GM21390 (cell line): Measurements from ENCODE around the gene FOXJ2.
"Not testable (repeated sequence)": the region's sequence is repeated elsewhere in the genome, so short reads cannot be mapped to it uniquely, and the experiment has no call there.

Source experiments
- ATAC-seq: cut with Tn5 transposase; IDR thresholded peaks from one replicate; pipeline ENCODE4 v1.9.1; 2021; ENCODE audit not compliant: unreplicated experiment

The FOXJ2 gene

DNA sequence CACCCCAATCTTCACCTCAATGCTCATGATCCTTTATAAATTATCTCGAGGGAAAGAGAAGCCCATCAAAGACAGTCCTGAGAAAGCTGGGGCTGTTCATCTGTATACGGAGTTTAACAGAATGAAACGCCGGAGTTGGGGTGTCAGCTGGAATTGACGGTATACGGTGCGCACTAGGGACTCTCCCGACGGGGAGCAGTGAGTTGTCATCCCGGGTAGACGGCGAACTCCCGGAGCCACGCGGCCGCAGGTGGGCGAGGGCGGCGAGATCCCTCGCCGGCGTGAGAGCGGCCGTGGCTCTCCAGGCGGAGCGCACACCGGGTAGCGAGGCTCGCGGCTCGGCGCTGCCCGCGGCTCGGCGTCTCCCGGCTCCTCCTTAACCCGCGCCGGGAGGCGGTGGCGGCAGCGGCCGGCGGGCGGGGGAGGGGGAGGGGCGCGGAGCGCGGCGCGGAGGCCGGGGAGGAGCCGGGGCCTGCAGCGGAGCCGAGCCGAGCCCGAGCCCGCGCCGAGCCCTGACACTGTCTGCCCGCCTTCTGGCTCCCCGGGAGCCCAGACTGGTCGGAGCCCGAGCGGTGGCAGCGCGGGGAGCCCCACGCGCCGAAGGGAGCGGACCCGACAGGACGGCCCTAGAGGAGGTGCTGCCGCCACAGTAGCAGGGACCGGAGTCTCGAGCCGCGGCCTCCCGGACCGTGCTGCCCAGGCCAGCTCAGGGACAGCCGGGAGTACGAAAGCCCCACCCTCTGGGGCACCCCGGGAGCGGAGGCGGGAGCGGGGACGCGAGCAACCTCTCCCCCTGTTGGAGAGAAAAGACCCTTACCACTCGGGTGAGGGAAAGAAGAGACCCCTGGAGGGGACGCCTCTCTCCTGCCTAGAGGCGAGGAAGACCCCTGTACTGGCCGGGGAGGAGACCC is at the start of gene FOXJ2:
FOXJ2 (plus strand) TSS at position 475 of the 911 bp plus-strand sequence. CDS start 7,117 bp downstream, outside the sequence.
- ATAC-seq: peak; percentile 69

DNA sequence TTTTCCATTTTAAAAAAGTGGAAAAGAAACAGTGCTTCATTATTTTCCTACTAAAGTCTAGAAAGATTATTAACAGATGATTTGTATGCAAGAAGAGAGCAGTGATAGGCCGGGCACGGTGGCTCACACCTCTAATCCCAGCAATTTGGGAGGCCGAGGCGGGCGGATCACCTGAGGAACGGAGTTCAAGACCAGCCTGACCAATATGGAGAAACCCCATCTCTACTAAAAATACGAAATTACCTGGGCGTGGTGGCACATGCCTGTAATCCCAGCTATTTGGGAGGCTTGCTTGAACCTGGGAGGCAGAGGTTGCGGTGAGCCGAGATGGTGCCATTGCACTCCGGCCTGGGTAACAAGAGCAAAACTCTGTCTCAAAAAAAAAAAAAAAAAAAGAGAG is 49.5 kb upstream of the FOXJ2 start:
- not testable (repeated sequence) for ATAC-seq

DNA sequence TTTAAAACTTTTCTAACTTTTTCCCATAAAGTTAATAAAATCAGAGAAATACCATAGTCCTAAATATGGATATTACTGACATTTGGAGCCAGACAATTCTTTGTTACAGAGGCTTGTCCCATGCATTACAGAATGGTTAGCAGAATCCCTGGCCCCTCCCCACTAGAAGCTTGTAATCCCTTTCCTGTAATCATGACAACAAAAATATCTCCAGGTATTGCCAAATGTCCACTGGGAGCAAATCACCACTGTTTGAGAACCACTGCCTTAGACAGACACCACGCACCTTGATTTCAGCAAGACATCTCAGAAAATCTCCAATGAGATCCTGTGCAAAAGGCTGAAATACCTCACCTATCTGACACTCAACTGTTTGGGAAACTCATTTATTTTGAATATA is 49.1 kb upstream of the FOXJ2 start:
- not testable (repeated sequence) for ATAC-seq

DNA sequence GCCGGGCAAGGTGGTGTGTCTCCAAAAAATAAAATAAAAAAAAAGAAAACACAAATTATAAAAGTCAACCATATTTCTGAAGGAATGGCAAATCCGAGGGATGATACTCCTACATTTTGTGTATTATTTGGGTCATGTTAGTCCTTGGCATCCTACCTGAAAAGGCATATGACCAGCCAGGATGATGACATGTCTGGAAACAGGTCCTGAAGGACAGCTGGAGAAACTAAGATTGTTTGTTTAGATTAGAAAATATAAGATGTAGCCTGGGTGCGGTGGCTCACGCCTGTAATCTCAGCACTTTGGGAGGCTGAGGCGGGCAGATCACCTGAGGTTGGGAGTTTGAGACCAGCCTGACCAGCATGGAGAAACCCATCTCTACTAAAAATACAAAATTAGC is 47.6 kb upstream of the FOXJ2 start:
- ATAC-seq: no peak

DNA sequence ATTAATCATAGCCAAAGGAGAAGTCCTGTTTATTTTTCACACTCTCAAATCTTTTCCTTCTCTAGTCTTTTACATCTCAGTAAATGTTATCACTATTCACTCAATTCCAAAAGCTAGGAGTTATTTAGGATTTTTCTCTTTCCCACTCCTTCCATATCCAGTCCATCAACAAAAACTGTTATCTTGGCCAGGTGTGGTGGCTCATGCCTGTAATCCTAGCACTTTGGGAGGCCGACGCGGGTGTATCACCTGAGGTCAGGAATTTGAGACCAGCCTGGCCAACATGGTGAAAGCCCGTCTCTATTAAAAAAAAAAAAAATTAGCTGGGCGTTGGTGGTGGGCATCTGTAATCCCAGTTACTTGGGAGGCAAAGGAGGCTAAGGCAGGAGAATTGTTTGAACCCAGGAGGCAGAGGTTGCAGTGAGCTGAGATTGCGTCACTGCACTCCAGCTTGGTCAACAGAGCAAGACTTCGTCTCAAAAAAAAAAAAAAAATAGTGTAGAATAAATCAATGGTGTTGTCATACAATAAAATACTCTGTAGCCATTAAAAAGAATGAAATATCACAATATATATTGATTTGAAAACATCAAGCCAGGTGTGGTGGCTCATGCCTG is 46.6 kb upstream of the FOXJ2 start:
- ATAC-seq: no peak

DNA sequence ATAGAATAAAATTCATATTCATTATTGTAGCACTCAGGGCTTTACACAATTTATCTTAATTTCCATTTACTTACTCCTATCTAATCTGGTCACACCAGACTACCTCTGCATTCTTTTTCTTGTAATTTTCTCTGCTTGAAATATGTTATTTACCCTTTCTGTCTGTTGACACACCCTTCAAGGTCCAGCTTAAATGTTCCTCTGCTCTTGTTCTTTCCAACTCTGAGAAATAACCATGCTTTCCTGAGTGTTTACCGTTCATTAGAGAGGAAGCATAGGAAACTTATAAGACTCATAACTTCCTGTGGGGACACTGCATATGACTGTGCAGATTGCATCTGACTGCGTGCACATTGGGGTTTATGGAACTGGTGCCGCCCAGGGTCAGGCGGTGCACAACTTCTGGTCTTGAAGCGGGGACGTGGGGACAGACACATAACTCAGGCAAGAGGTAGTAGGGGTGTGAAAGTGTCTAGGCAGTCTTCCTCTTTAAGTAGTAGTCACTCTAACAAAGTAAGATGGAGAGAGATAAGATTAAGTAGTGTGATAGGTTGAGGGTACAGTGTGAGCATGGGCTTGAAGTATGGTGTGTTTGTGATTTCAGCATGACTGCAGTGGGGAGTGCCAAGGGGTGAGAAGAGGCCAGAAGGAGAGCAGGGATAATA is 42.6 kb upstream of the FOXJ2 start:
- peak; percentile 65 for ATAC-seq

DNA sequence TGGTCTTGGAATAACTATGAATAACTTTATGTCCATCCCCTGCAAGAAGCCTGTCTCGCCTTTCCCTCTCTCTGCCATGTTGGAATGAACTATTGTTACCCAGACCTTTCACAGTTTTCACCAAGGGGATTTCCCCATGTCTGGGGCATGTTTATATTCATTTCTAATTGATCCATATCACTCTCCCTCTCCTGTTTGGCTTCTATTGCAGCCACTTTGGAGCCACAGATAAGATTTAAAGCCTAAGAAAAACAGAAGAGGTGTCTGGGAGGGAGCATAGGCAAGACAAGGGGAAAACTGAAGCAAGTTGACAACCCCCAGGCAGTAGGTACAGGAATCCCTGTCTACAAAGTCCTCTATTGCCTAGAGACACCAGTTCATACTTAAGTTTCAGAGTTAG is 41.0 kb upstream of the FOXJ2 start:
- ATAC-seq: no peak

DNA sequence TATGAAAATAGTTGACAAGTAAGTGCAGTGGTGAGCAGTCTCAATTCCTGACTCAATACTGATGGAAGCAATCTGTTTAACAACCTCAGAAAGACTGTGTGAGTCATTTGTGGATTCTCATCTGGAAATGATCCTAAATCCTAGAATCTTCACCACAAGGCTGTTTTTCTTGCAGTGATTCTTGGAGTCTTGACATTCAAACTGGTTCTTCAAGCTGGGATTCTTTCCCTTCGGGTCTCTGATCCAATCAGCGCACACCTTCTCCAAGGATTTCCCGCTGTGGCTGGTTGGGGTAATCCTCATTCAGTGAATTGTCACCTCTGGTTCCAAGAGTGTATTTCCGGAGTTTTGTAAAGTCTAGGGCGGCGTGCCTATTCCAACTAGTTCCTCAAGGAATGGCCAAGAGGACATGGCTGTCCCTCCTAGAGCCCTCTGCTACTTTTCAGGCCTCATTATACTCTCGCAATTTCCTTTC is 37.7 kb upstream of the FOXJ2 start:
- no peak for ATAC-seq

DNA sequence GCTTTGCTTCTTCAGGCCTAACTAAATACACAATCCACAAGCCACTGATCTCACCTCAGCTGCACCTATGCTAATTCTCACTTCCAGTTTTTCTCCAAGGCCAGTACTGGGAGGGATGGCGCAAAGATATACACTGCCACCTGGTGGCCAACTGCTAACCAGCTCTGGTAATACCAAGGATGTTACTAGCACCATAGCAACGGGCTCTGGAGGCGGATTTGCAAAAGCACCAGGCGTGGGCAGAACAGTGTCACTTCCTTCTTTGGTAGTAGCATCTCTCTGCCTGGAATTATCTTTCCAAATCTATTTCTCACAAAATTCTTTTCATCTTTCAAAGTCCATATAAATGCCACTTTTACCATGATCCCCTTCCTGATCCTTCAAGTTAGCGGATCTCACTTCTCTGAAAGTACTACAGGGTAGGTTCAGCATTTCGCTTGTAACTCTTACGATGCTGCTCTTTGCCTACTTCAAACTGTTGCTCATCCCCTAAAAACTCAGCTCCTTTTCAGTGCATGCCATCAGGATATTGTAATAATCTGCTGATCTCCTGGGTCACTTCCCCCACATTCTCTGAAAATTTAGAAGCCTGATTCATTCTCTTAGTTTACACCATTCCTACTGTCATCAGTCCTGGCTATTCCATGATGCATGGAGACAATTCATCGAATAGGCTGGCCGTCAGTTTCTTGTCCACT is 37.1 kb upstream of the FOXJ2 start:
- peak; percentile 98 for ATAC-seq

DNA sequence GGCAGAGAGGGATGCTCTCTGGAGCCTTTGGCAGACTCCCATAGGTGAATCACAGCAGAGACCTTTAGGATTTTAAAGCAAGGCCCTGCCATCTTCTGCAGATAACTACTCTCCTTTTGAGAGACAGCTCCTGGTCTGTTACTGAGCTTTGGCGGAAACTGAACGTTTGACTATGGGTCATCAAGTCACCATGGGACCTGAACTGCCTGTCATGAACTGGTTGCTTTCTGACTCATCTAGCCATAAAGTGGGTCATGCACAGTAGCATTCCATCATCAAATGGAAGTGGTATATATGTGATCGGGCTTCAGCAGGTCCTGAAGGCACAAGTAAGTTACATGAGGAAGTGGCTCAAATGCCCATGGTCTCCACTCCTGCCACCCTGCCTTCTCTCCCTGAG is 31.7 kb upstream of the FOXJ2 start:
- ATAC-seq: not testable (repeated sequence)

DNA sequence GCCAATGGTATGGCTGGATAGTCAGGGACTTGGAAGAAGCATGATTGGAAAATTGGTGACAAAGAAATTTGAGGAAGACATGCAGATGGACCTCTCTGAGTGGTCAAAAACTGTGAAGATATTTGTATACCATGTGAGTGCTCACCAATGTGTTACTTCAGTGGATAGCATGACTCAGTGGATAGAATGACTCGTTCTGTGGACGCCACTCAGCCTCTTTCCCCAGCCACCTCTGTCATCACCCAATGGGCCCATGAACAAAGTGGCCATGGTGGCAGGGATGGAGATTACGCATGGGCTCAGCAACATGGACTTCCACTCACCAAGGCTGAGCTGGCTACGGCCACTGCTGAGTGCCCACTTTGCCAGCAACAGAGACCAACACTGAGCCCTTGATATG is 31.0 kb upstream of the FOXJ2 start:
- not testable (repeated sequence) for ATAC-seq

DNA sequence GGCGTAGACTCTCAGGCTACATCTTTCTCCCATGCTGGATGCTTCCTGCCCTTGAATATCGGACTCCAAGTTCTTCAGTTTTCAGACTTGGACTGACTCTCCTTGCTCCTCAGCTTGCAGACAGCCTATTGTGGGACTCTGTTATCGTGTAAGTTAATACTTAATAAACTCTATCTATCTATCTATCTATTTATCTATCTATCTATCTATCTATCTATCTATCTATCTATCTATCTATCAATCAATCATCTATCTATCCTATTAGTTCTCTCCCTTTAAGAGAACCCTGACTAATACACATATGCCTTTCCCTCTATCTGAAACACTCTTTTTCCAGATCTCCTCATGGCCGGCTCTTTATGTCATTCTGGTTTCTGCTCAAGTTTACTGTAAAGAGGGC is 27.6 kb upstream of the FOXJ2 start:
- ATAC-seq: not testable (repeated sequence)

DNA sequence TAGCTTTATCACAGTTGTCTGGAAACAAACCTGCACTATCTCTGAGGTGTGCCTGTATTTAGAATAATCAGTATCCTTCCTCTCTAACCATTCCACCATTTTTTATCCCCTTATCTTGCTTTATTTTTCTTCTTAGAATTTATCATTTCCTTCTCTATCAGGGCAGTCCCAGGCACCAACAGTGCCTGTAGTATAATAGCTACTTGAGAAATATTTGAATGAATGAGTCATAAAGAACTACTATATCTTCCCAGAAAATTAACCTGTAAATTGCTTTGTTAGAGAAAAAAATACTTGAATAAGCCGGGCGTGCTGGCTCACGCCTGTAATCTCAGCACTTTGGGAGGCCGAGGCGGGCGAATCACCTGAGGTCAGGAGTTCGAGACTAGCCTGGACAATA is 21.2 kb upstream of the FOXJ2 start:
- ATAC-seq: no peak

DNA sequence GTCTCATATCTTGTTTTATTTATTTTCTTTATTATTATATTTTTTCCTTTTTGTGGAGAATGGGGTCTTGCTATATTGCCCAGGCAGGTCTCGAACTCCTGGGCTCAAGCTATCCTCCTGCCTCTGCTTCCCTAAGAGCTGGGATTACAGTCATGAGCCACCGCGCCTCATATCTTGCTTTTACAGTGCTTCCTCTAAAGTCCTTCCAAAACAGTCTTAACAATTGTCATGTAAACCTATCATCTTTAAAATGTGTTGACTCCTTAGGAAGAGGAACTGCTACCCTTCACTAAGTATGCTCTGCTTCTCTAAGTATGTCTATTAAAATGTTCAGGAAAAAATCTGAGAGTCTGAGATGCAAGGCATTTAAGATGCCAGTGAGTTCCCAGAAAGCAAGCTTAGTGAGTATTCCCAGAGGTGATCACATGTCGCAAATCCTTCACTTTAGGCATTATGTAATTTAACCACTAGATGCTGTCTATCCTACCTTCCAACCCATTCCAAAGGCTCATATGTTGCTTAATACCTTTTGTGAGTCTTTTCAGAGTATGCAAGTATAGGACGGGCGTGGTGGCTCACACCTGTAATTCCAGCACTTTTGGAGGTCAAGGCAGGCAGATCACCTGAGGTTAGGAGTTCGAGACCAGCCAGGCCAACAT is 19.7 kb upstream of the FOXJ2 start:
- no peak for ATAC-seq

DNA sequence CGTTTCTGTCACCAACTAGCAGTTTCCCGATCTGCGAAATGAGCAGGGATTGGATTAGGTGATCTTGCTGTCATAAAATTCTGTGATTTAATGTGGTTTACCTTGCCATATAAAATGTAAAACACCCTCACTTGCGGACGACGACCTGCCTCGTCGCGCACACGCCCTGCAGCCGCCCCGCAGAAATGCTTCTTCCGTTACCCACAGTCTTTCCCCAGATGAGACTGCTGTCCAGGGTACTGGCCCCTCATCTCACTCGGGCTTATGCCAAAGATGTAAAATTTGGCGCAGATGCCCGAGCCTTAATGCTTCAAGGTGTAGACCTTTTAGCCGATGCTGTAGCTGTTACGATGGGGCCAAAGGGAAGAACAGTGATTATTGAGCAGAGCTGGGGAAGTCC is 17.7 kb upstream of the FOXJ2 start:
- no peak for ATAC-seq

DNA sequence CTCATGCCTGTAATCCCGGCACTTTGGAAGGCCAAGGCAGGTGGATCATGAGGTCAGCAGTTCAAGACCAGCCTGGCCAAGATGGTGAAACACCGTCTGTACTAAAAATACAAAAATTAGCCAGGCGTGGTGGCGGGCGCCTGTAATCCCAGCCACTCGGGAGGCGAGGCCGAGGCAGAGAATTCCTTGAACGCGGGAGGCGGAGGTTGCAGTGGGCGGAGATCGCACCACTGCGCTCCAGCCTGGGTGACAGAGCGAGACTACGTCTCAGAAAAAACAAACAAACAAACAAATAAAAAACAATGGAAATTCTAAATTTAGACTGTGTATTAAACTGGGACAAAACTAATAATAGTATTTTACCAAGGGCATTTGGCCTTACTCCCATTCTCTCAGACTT is 14.3 kb upstream of the FOXJ2 start:
- ATAC-seq: not testable (repeated sequence)

DNA sequence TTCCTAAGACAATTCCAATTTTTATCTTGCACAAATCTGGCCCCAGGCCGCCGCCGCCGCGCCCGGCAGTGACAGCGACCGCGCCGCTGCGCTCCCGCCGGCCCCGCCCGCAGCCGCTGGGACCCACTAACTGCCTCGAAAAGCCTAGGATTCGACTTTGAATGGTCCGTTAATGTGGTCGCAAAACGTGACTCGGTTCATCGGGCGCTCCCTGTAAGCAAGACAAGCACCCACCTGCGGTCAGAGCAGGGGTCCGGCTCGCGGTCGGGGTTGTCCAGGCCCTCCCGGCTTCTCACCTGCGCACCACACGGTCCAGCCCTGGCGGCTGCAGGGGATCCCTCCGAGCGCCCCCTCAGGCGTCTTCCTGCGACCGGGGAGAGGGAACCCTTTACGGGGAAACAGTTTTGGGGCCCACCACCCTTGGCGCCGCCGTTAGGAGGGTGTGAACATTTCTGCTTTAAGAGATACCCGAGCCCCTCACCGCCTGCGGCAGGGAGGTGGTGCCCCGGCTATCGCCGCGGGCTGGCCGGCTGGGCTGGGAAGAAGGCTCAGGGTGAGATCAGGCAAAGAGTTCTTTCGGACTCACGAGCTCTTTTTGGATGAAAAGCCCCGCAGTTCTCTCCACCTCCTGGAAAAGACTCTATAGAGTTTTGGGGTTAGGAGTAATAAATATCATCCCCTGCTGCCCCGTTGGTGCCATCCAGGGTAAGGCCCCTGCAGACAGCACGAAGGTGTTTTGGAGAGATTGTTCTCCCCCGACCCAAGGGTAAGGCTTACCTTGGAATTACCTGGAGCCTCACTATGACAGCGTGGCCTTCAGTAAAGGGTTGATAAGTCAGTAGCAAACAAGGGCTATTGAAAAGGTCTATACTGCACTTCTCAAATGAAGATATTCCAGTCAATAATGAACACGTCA is 13.6 kb upstream of the FOXJ2 start:
- ATAC-seq: no peak

DNA sequence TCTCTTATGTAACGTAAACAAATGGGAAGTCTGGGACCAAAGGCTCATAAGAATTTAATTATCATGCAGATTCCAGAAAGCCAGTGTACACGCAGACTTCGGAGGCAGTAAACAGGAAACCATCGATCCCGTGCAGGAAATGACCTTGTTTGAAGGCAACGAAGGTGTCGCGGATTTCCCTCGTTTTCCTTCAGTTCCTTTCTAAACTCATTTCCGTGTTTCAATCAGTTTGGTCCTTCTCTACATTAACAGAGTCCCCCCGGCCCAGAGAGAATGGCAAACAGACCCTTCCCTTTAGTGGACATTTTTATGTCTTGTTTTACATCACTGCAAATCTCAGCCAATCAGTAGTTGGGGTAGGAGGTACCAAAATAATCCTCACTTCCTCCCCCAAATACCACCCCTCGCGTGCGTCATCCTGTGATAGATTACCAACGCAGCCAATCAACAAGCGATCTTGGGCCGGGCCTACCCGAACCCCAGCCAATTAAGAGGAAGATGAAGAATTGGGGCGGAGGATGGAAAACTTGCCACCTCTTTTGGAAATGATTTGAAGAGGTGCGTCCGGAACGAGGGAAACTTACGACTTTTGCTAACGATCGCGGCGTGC is 6.1 kb upstream of the FOXJ2 start:
- peak; percentile 97 for ATAC-seq

DNA sequence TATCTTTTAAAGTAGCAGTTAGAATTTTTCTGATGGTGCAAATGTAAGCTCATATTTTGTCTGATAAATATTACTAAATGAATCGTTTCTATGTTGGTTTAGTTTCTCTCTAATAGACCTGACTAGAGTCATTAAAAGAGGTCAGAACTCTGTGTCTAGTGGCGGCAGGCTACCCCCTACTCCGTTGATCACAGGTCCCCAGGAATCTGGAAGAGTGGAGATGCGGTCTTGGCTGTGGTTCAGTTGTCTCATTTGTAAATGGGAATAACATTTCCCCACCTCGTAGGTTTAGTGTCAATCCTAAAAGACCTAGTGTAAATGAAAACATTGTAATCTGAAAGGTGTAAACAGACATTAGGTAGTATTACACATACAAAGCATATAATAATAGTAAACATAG is 4.7 kb upstream of the FOXJ2 start:
- ATAC-seq: no peak
